GM13976 (cell line): ENCODE data around the gene TMUB1.

ENCODE experiments used
- DNase-seq: peaks from one replicate; pipeline ENCODE4 v3.0.0; 2012; ENCODE audit warnings: low spot score
- CTCF ChIP-seq: IDR thresholded peaks from 2 replicates; pipeline ENCODE4 v1.5.1; 2012; ENCODE audit warnings: borderline replicate concordance, mild to moderate bottlenecking; ENCODE audit not compliant: insufficient read depth; ENCODE audit errors: extremely low read depth, missing control alignments, control extremely low read depth
- in situ Hi-C: fragments of 300-500 bp; cut with MboI; formaldehyde crosslinking; loops from one replicate; pipeline ENCODE4 v1.12.0; 2022; ENCODE audit warnings: low sequenced_read_pairs, mixed read lengths, inconsistent platforms; ENCODE audit not compliant: unreplicated experiment

TMUB1 gene

GRCh38 chr7:151070574-151070960, 12.7 kb downstream of the TMUB1 start:
- in situ Hi-C loops, result no loop called here

GRCh38 chr7:151069841-151070573, 13.3 kb downstream of the TMUB1 start:
- no peak for TF ChIP-seq CTCF
- in situ Hi-C loops, result no loop called here
- no peak for DNase-seq

More at GRCh38 chr7:151070574-151070960, 12.7 kb downstream of the TMUB1 start:
- TF ChIP-seq CTCF, result no peak
- no peak for DNase-seq

- in situ Hi-C loops, result no loop called here
- no peak for TF ChIP-seq CTCF
- no peak for DNase-seq
Measured at GRCh38 chr7:151068069-151068773, 15.1 kb downstream of the TMUB1 start.

- in situ Hi-C loops, result no loop called here
- TF ChIP-seq CTCF, result no peak
- no peak for DNase-seq
Measured at GRCh38 chr7:151066273-151066974, 16.9 kb downstream of the TMUB1 start.

- no peak for TF ChIP-seq CTCF
- DNase-seq, result no peak
- in situ Hi-C loops, result no loop called here
Measured at GRCh38 chr7:151065516-151065915, 17.8 kb downstream of the TMUB1 start.

- in situ Hi-C loops, result no loop called here
- TF ChIP-seq CTCF, result no peak
- DNase-seq, result no peak
Measured at GRCh38 chr7:151064993-151065392, 18.3 kb downstream of the TMUB1 start.
